H1 (cell line): ENCODE results near the gene CAMTA1. TPM values are rescaled to one million over a fixed set of nuclear protein-coding genes. Genes with fewer than 3 reads are reported as not detected.

Experiments
- RAD21 ChIP-seq, 2 experiments: IDR thresholded peaks in 1 of 2; conservative IDR thresholded peaks in 1 of 2; 2 replicates each; pipeline ENCODE4 v1.6.1; 2011; ENCODE audit warnings: low read depth in 2 of 2, low read length in 2 of 2, improper control_type of control experiment in 1 of 2, inconsistent platforms in 1 of 2, mild to moderate bottlenecking in 1 of 2, moderate library complexity in 1 of 2
- polyA plus RNA-seq, 7 experiments: library from polyadenylated mRNA; depleted of rRNA in 3 of 7; stranded (reverse) in 5 of 7; unstranded in 2 of 7; fragments of >200 nt in 5 of 7; fragments of 200-250 nt in 2 of 7; gene quantifications; 1 replicate in 5 of 7; 2 replicates in 1 of 7; 4 replicates in 1 of 7; pipeline versions ENCODE4 v1.2.1 to v1.2.3, GENCODE V29; 2011 to 2013; ENCODE audit warnings: missing spikeins in 2 of 7, mixed read lengths in 2 of 7
- total RNA-seq: library from RNA; stranded (reverse); fragmentation: NEBNext Ultra II Directional; extraction: Animal tissue kit (Norgen Biotek cat#: 25700); gene quantifications from 2 replicates; pipeline ENCODE4 v1.2.1, GENCODE V29; 2021
- TF ChIP-seq, protein P1 (sequence below): fragments of 300-600 bp; sonication (generic); IDR thresholded peaks from 2 replicates; pipeline ENCODE4 v1.7.1; 2012; ENCODE audit warnings: low read length, moderate library complexity, mild to moderate bottlenecking, inconsistent platforms; ENCODE audit not compliant: insufficient replicate concordance

The CAMTA1 gene
- total and polyA plus RNA-seq, 2 of the 8 experiments (the other 6 are each of a cell fraction or from before 2014, with no cell fraction given): 65.0 to 119 TPM

DNA sequence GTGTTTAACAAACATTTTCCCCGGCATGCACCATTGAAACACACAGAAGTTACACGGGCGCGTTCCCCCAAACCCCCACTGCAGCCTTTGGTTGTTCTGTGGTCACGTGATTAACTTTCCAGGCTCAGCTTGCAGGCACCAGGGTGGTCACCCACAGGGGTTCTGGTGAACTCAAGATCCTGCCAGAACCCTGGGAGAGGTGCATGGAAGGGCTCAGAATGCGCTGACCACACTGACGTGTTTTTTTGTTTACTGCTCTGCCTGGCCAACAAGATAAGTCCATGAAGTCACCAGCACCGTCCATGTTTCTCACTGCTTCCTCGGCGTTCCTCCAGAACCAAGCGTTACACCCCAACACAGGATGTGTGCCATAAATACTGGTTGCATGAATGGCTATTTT, 756.4 kb downstream of the CAMTA1 start (continued):
- TF ChIP-seq, protein P1, sequence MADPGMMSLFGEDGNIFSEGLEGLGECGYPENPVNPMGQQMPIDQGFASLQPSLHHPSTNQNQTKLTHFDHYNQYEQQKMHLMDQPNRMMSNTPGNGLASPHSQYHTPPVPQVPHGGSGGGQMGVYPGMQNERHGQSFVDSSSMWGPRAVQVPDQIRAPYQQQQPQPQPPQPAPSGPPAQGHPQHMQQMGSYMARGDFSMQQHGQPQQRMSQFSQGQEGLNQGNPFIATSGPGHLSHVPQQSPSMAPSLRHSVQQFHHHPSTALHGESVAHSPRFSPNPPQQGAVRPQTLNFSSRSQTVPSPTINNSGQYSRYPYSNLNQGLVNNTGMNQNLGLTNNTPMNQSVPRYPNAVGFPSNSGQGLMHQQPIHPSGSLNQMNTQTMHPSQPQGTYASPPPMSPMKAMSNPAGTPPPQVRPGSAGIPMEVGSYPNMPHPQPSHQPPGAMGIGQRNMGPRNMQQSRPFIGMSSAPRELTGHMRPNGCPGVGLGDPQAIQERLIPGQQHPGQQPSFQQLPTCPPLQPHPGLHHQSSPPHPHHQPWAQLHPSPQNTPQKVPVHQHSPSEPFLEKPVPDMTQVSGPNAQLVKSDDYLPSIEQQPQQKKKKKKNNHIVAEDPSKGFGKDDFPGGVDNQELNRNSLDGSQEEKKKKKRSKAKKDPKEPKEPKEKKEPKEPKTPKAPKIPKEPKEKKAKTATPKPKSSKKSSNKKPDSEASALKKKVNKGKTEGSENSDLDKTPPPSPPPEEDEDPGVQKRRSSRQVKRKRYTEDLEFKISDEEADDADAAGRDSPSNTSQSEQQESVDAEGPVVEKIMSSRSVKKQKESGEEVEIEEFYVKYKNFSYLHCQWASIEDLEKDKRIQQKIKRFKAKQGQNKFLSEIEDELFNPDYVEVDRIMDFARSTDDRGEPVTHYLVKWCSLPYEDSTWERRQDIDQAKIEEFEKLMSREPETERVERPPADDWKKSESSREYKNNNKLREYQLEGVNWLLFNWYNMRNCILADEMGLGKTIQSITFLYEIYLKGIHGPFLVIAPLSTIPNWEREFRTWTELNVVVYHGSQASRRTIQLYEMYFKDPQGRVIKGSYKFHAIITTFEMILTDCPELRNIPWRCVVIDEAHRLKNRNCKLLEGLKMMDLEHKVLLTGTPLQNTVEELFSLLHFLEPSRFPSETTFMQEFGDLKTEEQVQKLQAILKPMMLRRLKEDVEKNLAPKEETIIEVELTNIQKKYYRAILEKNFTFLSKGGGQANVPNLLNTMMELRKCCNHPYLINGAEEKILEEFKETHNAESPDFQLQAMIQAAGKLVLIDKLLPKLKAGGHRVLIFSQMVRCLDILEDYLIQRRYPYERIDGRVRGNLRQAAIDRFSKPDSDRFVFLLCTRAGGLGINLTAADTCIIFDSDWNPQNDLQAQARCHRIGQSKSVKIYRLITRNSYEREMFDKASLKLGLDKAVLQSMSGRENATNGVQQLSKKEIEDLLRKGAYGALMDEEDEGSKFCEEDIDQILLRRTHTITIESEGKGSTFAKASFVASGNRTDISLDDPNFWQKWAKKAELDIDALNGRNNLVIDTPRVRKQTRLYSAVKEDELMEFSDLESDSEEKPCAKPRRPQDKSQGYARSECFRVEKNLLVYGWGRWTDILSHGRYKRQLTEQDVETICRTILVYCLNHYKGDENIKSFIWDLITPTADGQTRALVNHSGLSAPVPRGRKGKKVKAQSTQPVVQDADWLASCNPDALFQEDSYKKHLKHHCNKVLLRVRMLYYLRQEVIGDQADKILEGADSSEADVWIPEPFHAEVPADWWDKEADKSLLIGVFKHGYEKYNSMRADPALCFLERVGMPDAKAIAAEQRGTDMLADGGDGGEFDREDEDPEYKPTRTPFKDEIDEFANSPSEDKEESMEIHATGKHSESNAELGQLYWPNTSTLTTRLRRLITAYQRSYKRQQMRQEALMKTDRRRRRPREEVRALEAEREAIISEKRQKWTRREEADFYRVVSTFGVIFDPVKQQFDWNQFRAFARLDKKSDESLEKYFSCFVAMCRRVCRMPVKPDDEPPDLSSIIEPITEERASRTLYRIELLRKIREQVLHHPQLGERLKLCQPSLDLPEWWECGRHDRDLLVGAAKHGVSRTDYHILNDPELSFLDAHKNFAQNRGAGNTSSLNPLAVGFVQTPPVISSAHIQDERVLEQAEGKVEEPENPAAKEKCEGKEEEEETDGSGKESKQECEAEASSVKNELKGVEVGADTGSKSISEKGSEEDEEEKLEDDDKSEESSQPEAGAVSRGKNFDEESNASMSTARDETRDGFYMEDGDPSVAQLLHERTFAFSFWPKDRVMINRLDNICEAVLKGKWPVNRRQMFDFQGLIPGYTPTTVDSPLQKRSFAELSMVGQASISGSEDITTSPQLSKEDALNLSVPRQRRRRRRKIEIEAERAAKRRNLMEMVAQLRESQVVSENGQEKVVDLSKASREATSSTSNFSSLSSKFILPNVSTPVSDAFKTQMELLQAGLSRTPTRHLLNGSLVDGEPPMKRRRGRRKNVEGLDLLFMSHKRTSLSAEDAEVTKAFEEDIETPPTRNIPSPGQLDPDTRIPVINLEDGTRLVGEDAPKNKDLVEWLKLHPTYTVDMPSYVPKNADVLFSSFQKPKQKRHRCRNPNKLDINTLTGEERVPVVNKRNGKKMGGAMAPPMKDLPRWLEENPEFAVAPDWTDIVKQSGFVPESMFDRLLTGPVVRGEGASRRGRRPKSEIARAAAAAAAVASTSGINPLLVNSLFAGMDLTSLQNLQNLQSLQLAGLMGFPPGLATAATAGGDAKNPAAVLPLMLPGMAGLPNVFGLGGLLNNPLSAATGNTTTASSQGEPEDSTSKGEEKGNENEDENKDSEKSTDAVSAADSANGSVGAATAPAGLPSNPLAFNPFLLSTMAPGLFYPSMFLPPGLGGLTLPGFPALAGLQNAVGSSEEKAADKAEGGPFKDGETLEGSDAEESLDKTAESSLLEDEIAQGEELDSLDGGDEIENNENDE: no peak
- no peak for TF ChIP-seq RAD21 (IDR thresholded peaks at IDR 0.05 in 1 of 2, conservative IDR thresholded peaks at IDR 0.05 in 1 of 2; ENCODE audit: low read depth in 2 of 2, low read length in 2 of 2)
